Stimulated activated CD8-positive, alpha-beta memory T cell treated with anti-CD3 and anti-CD28 coated beads, Interleukin-12 subunit alpha, Interleukin-12 subunit beta, amount 100 ng/mL, for 1 hour (primary cell): ENCODE data around the gene AREL1.
"Not testable (repeated sequence)": the region's sequence is repeated elsewhere in the genome, so short reads cannot be mapped to it uniquely, and the experiment has no call there.

Experiments
- DNase-seq: peaks from one replicate; pipeline ENCODE4 v3.0.0-alpha.2; 2020; ENCODE audit warnings: low read depth

Gene AREL1, protein sequence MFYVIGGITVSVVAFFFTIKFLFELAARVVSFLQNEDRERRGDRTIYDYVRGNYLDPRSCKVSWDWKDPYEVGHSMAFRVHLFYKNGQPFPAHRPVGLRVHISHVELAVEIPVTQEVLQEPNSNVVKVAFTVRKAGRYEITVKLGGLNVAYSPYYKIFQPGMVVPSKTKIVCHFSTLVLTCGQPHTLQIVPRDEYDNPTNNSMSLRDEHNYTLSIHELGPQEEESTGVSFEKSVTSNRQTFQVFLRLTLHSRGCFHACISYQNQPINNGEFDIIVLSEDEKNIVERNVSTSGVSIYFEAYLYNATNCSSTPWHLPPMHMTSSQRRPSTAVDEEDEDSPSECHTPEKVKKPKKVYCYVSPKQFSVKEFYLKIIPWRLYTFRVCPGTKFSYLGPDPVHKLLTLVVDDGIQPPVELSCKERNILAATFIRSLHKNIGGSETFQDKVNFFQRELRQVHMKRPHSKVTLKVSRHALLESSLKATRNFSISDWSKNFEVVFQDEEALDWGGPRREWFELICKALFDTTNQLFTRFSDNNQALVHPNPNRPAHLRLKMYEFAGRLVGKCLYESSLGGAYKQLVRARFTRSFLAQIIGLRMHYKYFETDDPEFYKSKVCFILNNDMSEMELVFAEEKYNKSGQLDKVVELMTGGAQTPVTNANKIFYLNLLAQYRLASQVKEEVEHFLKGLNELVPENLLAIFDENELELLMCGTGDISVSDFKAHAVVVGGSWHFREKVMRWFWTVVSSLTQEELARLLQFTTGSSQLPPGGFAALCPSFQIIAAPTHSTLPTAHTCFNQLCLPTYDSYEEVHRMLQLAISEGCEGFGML

DNA sequence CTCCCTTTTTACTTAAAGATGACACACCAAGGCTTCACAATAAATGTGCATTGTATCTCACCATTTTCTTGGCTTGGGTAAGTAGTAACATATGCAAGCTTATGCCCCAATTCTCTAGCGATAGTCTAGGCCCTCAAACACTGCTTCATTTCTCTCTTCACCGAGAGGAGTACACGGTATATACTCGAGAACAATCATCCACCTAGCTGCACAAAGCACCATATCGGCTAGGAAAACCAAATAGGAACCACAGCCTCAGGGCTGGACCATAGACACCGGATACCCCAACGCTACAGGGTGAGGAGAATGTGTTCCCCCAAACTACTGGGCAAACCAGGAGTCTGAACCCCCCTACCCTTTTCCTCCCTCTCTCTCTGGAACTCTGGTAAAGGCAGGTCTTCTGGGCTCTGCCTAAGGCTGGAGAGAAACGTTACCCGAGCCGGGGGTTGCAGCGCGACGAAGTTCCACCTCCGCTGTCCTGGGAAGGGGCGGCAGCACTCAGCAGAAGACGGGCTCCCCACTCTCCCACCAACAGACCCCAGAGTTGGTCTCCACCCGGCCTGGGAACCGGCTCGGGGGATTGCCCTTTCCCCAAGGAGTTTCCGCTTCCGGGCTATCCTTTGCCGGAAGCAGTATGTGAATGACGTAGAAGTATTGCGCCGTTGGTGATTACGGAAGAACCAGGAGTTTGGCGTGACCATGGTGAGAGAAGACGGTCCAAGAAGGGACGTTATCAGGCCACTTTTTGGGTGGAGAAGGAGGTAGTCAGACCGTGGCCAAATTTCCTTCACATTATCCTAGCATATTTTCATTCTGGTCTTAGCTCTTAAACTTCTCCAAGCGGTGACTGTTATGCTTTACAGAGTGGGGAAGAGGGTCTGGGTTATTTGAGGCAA, at the start of gene AREL1, which contains the start of gene FCF1:
TSS of gene AREL1 (minus strand) at position 582 of the 896 bp plus-strand sequence. CDS start 27,465 bp downstream, outside the sequence.
TSS of gene FCF1 (plus strand) at position 646 of the 896 bp plus-strand sequence. CDS start at position 700, 54 bp downstream.
- DNase-seq = peak; percentile 59

DNA sequence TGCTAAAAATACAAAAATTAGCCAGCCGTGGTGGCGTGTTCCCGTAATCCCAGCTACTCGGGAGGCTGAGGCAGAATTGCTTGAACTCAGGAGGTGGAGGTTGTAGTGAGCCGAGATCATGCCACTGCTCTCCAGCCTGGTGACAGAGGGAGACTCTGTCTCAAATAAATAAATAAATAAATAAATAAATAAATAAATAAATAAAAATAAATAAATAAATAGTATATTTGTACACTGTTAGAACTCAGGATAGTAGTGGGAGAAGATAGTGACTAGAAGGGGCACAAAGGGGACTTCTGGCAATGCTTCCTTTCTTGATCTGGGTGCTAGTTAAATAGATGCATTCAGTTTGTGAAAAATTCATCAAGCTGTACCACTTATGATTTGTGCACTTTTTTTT, 45.6 kb upstream of the AREL1 start:
- not testable (repeated sequence) for DNase-seq

DNA sequence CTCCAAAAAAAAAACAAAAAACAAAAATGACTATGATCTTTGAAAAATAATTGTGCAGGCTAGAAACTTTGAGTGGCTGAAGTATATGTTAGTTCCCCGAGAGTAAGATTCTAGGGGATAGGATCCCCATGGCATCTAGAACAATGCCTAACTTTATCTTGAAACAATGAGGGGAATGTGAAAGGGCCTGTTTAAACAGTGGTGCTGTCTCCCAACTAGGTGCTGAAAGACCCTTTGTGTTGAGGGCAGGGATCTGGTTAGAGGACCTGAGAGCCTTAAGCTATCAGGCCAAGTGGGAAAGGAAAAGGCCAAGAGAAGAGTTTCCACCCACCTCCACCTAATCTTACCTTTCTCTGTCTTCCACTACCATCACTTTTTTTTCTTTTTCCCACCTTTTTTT, 43.4 kb upstream of the AREL1 start:
- DNase-seq = no peak

DNA sequence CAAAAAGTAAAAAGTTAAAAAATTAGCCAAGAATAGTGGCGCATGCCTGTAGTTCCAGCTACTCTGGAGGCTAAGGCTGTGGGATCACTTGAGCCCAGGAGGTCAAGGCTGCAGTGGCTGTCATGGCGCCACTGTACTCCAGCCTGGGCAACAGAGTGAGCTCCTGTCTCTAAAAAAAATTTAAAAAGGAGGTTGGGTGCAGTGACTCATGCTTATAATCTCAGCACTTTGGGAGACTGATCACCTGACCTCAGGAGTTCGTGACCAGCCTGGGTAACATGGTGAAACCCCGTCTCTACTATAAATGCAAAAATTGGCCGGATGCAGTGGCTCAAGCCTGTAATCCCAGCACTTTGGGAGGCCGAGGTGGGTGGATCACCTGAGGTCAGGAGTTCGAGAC, 42.0 kb upstream of the AREL1 start:
- no peak for DNase-seq

DNA sequence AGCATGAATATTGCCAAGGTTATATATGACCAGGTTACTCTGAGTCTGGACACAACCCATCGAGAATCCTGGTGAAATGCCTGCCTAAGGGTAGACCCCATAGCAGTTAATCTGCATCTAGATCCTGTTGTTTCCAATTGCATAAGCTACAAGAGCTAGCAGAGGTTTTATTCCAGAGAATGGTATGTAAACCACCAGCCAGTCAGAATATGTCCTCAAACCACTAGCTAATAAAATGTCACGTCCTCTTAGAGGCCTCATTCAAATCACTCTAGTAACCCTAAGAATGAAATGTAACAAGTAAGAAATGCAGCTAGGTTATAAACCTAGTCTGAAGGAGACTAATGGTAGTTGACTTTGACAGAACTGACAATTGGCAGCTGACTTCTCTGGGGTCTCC, 41.3 kb upstream of the AREL1 start:
- no peak for DNase-seq

DNA sequence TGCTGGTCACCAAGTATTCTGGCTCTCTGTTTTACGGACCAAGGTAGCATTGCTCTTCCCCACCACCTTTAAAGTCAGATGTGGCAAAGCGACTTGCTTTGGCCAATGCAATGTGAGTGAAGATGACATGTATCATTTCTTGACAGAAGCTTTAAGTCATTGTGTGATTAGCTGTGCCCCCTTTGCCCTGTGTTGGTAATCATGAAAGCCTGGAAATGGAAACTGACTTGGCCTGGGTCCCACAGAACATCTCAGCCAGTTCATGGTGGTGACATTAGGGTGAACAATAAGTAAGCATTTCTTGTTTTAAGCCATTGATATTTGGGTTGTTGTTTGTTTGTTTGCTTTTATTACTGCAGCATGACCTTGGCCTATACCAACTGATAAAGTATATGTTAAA, 34.4 kb upstream of the AREL1 start:
- no peak for DNase-seq

DNA sequence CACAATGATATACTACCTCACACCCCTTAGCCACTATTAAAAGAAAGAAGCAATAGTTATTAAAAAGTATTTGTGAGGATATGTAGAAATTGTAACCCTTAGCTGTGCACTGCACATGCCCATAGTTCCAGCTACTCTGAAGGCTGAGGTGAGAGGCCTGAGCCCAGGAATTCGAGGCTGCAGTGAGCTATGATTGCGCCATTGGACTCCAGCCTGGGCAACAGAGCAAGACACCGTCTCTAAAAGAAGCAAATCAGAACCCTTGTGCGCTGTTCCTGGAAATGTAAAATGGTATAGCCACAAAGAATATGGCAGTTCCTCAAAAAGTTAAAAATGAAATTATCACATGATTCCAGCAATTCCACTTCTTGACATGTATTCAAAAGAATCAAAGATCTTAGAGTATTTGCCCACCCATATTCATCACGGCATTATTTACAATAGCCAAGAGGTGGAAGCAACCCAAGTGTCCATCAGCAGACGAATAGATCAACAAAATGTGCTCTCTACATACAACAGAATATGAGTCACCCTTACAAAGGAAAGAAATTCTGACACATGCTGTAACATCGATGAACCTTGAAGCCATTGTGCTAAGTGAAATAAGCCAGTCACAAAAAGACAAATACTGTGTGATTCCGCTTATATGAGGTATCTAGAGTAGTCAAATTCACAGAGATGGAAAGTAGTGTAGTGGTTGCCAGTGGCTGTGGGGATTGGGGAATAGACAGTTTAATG, 26.6 kb upstream of the AREL1 start:
- DNase-seq = no peak

DNA sequence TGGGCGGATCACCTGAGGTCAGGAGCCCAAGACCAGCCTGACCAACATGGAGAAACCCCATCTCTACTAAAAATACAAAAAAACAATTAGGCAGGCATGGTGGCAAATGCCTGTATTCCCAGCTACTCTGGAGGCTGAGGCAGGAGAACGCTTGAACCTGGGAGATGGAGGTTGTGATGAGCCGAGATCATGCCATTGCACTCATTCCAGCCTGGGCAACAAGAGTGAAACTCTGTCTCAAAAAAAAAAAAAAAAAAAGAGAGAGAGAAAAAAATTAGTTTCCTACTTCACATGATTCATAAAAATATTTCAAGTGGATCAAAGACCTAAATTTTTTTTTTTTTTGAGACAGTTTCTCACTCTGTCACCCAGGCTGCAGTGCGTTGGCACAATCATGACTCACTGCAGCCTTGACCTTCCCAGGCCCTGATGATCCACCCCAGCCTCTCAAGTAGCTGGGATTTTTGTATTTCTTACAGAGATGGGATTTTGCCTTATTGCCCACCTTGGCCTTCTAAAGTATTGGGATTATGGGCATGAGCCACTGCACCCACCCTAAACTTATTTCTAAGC, 25.0 kb upstream of the AREL1 start:
- no peak for DNase-seq

DNA sequence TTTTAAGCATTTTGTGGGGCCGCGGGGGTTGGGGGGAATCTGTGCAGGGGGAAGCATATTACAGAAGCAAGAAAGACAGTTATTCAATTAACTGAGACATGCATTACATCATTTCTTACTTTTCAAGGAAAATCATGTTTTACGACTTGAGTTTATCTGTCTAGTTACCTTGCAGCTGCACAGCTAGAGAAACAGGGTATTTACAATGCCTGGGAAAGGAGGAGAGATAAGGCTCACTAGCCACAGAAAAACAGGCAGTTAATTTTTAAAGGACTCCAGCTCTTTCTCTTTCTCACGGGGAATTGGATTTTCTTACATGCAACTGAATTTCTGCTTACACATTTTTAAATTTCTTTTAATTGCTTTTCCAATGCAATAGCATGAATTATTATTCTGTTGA, 22.2 kb upstream of the AREL1 start:
- DNase-seq = no peak

DNA sequence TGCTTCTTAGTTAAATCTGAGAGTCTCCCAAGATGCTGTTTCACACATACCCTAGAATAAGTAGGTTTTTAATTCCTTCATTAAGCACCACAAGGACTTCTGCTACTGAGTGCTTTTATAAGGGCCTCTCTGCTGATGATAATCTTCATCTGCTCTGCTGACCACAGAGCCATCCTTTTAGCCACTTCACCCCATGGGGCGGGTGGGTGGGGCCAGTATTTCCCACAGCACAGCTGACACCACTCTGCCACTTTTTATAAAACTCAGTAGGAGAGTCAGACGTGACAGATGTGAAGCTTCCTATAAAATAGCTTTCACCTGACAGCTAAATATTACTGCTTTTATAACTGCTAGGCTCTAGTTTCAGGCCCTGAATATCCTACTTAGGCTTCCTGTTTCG, 20.3 kb upstream of the AREL1 start:
- DNase-seq = no peak

DNA sequence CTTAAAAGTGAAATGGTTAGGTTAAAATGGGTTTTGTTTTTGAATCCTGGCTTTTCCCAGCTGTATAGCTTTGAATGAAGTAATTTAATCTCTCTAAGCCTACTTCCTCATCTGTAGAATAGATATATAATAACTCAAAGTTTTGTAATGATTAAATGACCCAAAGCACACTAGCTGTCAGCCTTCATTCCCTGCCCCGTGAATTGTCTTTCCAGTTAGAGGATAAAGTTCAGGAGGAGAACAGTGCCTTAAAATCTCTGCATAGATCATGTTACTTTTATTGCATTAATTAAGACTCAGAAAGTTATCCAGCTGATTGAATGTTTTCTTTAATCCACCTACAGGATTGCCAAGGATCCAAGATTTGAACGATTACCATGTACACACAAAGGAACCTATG, 19.5 kb upstream of the AREL1 start:
- DNase-seq = no peak

DNA sequence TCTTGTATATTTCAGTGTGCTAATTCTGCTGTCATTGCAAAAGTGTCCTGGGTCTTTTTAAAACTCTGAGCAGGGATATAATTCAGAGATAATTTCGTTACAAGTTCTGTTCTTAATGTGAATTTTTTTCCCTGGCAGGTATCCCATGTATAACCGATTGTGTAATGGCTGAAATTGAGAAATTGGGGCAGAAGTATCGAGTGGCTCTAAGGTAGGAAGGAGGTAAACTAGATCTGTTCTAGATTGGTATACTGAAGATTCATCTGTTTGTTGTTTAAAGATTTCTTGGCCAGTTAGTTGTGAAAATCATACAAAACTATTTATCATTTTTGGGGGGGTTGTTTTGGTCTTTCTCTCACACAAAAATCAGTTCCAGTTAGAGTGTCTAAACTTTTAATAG, 10.3 kb upstream of the AREL1 start:
- no peak for DNase-seq

DNA sequence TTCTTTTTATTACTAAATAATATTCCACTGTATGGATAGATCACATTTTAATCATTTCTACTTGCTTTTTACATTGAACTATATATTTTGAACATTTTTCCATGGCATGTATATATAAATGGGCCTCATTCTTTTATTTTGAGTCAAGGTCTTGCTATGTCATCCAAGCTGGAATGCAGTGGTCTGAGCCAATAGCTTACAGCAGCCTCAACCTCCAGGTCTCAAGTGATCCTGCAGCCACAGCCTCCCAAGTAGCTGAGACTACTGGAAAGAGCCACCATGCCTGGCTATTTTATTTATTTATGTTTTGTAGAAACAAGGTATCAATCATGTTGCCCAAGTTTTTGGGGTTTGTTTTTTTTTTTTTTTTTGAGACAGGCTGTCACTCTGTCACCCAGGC, 7.6 kb upstream of the AREL1 start:
- DNase-seq = no peak

DNA sequence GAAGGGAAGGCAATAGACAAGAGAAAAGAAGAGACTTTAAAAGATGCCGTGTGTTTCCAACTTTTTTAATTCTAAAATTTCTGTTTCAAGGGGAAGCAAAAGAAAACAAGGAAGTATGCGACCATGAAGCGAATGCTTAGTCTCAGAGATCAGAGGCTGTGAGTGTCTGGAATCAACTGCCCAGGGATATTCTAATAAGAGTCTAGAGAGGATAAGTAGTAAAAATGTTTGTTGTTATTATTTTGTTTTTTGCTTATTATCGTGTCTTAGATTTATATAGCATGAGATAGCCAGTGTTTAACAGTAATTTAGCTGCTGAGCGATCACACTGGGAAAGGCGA, 485 bp upstream of the AREL1 start:
- DNase-seq = no peak

DNA sequence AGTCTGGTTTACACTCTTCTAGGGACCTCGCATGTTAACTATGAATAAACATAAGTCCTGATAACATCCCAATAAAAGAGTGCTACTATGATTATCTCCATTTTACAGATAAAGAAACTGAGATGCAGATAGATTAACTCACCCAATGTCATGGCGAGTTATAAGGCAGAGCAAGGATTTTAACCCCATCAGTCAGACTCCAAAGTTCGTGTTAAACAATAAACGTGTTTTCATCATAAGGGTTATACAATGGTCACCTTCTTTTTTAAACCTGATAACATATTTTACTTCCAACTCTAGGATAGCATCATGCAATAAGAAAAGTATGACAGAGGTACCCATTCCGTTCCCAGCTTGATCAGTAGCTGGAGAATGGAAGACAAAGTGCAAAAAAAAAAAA, 1.2 kb downstream of the AREL1 start:
- DNase-seq = no peak

DNA sequence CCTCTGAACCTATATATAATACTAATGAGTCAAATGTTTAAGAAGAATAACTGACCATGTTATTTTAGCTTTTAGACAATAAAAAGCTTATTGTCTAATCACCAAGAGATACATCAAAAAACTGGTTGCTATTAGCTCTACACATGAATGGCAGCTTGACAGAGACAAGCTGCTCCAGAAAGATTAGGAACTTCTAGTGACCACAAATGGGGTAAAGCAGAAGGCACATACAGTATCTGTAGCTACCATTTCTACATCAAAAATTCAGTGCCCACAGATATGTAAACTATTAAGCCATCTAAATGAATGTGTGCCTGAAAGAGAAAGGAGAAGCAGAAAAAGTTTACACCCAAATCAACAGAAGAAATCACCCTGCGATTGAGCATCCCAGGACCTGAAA, 2.4 kb downstream of the AREL1 start:
- no peak for DNase-seq

DNA sequence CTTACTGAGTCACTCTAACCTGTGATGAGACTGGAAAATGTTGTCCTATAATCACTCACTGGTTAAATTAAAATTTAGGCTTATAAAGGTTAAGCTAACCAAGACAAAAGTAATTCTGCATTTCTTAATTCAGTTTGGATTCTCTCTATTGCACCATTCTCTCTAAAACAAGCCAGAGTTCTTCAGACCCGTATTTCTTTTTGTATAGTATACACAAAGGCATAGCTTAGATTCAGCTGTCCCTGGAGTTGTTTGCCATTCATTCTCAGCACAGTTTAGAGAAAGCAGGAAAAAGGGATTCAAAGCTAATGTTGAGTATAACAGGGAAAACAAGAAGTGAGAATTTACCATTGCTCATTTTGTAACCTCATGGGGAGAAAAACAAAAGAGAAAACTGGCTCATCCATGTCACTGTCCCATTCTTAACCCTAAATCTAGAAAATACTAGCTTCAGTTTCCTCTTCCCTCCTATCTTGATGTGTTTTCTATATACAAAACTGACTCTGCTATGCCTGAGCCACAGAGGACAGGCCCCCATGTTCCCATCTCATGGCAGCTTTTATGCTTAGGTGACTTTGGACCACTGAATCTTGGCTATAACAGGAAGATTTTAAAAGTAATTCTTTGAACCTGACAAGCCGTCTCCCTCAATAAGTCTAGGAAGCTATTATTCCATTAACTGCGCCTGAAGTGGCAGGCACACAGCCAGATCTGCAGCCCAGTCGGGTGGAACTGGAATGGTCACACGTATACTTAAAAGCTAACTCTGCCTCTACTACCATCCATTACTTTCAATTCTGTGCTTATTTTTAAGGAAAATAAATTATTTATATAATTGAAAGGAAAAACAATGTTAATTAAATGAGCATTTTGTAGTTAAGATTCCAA, 7.0 kb downstream of the AREL1 start:
- DNase-seq = no peak

DNA sequence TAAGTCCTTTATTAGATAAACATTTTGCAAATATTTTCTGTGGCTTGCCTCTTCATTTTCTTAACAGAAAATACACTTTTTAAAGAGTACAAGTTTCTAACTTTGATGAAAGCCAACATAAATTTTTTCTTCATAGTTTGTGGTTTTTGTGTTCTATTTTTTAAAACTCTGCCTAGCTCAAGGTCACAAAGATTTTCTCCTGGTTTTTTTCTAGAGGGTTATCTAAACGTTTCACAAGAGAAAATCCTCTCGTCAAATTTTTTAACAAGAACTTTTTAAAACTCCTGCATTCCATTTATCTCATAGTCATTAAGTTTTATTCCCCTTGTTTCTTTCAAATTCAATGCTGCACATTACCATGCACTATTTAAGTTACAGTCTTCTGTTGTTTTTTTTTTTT, 8.2 kb downstream of the AREL1 start:
- DNase-seq = no peak

DNA sequence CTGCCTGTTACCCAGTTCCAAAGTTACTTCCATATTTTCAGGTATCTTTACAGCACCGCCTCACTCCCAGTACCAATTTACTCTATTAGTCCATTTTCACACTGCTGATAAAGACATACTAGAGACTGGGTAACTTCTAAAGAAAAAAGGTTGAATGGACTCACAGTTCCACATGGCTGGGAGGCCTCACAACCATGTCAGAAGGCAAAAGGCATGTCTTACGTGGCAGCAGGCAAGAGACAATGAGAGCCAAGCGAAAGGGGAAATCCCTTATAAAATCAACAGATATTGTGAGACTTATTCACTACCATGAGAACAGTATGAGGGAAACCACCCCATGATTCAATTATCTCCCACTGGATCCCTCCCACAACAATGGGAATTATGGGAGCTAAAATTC, 9.8 kb downstream of the AREL1 start:
- DNase-seq = no peak

DNA sequence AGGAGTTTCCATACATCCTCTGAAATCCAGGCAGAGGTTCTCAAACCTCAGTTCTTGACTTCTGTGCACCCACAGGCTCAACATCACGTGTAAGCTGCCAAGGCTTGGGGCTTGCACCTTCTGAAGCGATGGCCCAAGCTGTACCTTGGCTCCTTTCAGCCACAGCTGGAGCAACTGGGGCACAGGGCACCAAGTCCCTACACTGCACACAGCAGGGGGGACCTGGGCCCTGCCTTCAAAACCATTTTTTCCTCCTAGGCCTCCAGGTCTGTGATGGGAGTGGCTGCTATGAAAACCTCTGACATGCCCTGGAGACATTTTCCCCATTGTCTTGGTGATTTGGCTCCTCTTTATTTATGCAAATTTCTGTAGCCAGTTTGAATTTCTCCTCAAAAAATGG, 10.6 kb downstream of the AREL1 start:
- no peak for DNase-seq
